Endothelial cell of umbilical vein (primary cell): ENCODE results near the gene EIF1B. TPM values are rescaled to one million over a fixed set of nuclear protein-coding genes. Genes with fewer than 3 reads are reported as not detected.

Source experiments
- BruUV-seq: library from RNA; stranded (reverse); fragments of 400-500 nt; replicated peaks from 2 replicates; lab custom pipeline; 2021; lab: Mats Ljungman, UMichigan
- CTCF ChIA-PET: fragments of 300-600, 350-600 bp; sonication (Branson Sonifier 250); formaldehyde crosslinking; loops from one replicate; lab custom pipeline; 2021; ENCODE audit warnings: antibody characterized with exemption, inconsistent platforms; lab: Charles Lee
- POLR2A ChIA-PET: fragments of 300-600, 350-600 bp; sonication (Branson Sonifier 250); formaldehyde crosslinking; loops from one replicate; lab custom pipeline; 2021; ENCODE audit warnings: antibody characterized with exemption, inconsistent platforms; lab: Charles Lee
- DNase-seq: peaks from one replicate; pipeline ENCODE4 v3.0.0-alpha.2; 2011; ENCODE audit warnings: low read depth, low spot score
- FAIRE-seq: peaks from 2 replicates; lab custom pipeline; 2011; peaks lifted over from hg19 to GRCh38; lab: Jason Lieb, UNC
- H2AFZ ChIP-seq: 2 replicates; pipeline ENCODE4 v1.6.0; 2012; ENCODE audit warnings: low read depth, low read length, control low read depth, inconsistent platforms
- H3K27ac ChIP-seq: 2 replicates; pipeline ENCODE4 v1.5.1; 2011; ENCODE audit warnings: low read depth, mild to moderate bottlenecking, control low read depth, low read length, moderate library complexity; ENCODE audit not compliant: insufficient read depth
- H3K27me3 ChIP-seq, 2 experiments: 2 replicates each; pipeline versions ENCODE4 v1.6.0 to v1.6.1; 2011; ENCODE audit warnings: low read length in 2 of 2, mixed read lengths in 1 of 2; ENCODE audit not compliant: control insufficient read depth in 2 of 2, insufficient read depth in 2 of 2
- H3K36me3 ChIP-seq, 2 experiments: 2 replicates in 1 of 2; 3 replicates in 1 of 2; pipeline ENCODE4 v1.5.1; 2011; ENCODE audit warnings: low read length in 2 of 2, mild to moderate bottlenecking in 1 of 2, moderate library complexity in 1 of 2; ENCODE audit not compliant: control insufficient read depth in 2 of 2, insufficient read depth in 2 of 2; ENCODE audit errors: extremely low read depth in 1 of 2
- H3K4me1 ChIP-seq: 3 replicates; pipeline ENCODE4 v1.5.1; 2011; ENCODE audit warnings: mild to moderate bottlenecking, low read length; ENCODE audit not compliant: control insufficient read depth, insufficient read depth; ENCODE audit errors: extremely low read depth
- H3K4me2 ChIP-seq: 2 replicates; pipeline ENCODE4 v1.6.1; 2011; ENCODE audit warnings: low read length, control low read depth, mixed read lengths; ENCODE audit not compliant: insufficient read depth
- H3K4me3 ChIP-seq, 3 experiments: fragments of 200-600 bp in 1 of 3; sonication (generic), shearing (Covaris generic) in 1 of 3; replicated peaks in 1 of 3; 2 replicates each; pipeline ENCODE4 v1.5.1; 2011 to 2016; ENCODE audit warnings: control low read depth in 3 of 3, low read length in 3 of 3, mild to moderate bottlenecking in 2 of 3, inconsistent platforms in 1 of 3, low read depth in 1 of 3, moderate library complexity in 1 of 3; ENCODE audit not compliant: insufficient read depth in 1 of 3
- H3K79me2 ChIP-seq: 2 replicates; pipeline ENCODE4 v1.6.0; 2012; ENCODE audit warnings: low read length, inconsistent platforms; ENCODE audit not compliant: control insufficient read depth, insufficient read depth
- H3K9ac ChIP-seq: replicated peaks from 2 replicates; pipeline ENCODE3; 2011; ENCODE audit warnings: low read length, control low read depth; ENCODE audit not compliant: insufficient read depth; ENCODE audit errors: extremely low read depth
- H3K9me1 ChIP-seq: replicated peaks from 3 replicates; pipeline ENCODE4 v1.6.0; 2011; ENCODE audit warnings: mild to moderate bottlenecking, low read length; ENCODE audit not compliant: control insufficient read depth, insufficient read depth; ENCODE audit errors: extremely low read depth
- H3K9me3 ChIP-seq: replicated peaks from 2 replicates; pipeline ENCODE4 v1.5.1; 2012; ENCODE audit warnings: low read length, inconsistent platforms; ENCODE audit not compliant: control insufficient read depth, insufficient read depth
- H4K20me1 ChIP-seq: replicated peaks from 2 replicates; pipeline ENCODE3; 2011; ENCODE audit warnings: mild to moderate bottlenecking, low read length; ENCODE audit not compliant: control insufficient read depth, insufficient read depth; ENCODE audit errors: extremely low read depth
- EZH2 ChIP-seq: IDR thresholded peaks from 2 replicates; pipeline ENCODE4 v1.6.1; 2012; ENCODE audit warnings: borderline replicate concordance, low read depth, mild to moderate bottlenecking, moderate library complexity, low read length, inconsistent platforms; ENCODE audit not compliant: severe bottlenecking
- FOS ChIP-seq: IDR thresholded peaks from 2 replicates; pipeline ENCODE4 v1.6.1; 2011; ENCODE audit warnings: mild to moderate bottlenecking, low read length, moderate library complexity, borderline replicate concordance; ENCODE audit not compliant: insufficient read depth
- GATA2 ChIP-seq: IDR thresholded peaks from 2 replicates; pipeline ENCODE4 v1.7.0; 2011; ENCODE audit warnings: low read depth, mild to moderate bottlenecking, moderate library complexity, mixed read lengths, low read length; ENCODE audit not compliant: insufficient read length, insufficient read depth
- JUN ChIP-seq: IDR thresholded peaks from 2 replicates; pipeline ENCODE4 v1.6.1; 2011; ENCODE audit warnings: borderline replicate concordance, low read depth; ENCODE audit not compliant: insufficient read length, insufficient read depth
- MYC ChIP-seq: IDR thresholded peaks from one replicate; pipeline ENCODE4 v1.6.1; 2011; ENCODE audit warnings: mild to moderate bottlenecking, low read depth, low read length
- POLR2A ChIP-seq: IDR thresholded peaks from 2 replicates; pipeline ENCODE4 v1.6.1; 2012; ENCODE audit warnings: low read depth, mild to moderate bottlenecking, control low read depth, low read length
- POLR2AphosphoS5 ChIP-seq: IDR thresholded peaks from 2 replicates; pipeline ENCODE4 v1.6.1; 2012; ENCODE audit warnings: low read depth, mild to moderate bottlenecking, control low read depth, low read length, moderate library complexity; ENCODE audit not compliant: insufficient read depth
- dilution Hi-C: fragments of 300-500 bp; cut with MboI; formaldehyde crosslinking; loops from one replicate; pipeline ENCODE4 v1.15.0; 2019; ENCODE audit warnings: low sequenced_read_pairs; ENCODE audit not compliant: extremely low pct_ligation_motif_present
- intact Hi-C: fragments of 100-400 bp; cut with micrococcal nuclease; formaldehyde crosslinking; loops from one replicate; pipeline ENCODE4 v1.10.0; 2022
- polyA plus RNA-seq, 4 experiments: library from polyadenylated mRNA; depleted of rRNA in 3 of 4; stranded (reverse) in 3 of 4; unstranded in 1 of 4; fragments of >200 nt; gene quantifications; 2 replicates each; pipeline versions ENCODE4 v1.2.1 to v1.2.3, GENCODE V29; 2011 to 2012; ENCODE audit warnings: missing spikeins in 1 of 4
- total RNA-seq: library from RNA; stranded (reverse); gene quantifications from 2 replicates; pipeline ENCODE4 v1.2.3, GENCODE V29; 2021
- TF ChIP-seq, protein P1 (sequence below): IDR thresholded peaks from 2 replicates; pipeline ENCODE4 v1.6.1; 2011; ENCODE audit not compliant: insufficient read depth, insufficient read length
- TF ChIP-seq, protein P2 (sequence below), 2 donors: IDR thresholded peaks; 1 replicate in 1 of 2; 2 replicates in 1 of 2; pipeline ENCODE4 v1.5.1; 2011; ENCODE audit warnings: low read length in 2 of 2, mild to moderate bottlenecking in 2 of 2, moderate library complexity in 2 of 2, control low read depth in 1 of 2, inconsistent platforms in 1 of 2, low read depth in 1 of 2; ENCODE audit not compliant: insufficient read depth in 1 of 2; ENCODE audit errors: extremely low read depth in 1 of 2

EIF1B gene
- total and polyA plus RNA-seq, 2 donors (not counting 3 experiments of a cell fraction or from before 2014, with no cell fraction given) = 17.8 to 46.0 TPM

DNA sequence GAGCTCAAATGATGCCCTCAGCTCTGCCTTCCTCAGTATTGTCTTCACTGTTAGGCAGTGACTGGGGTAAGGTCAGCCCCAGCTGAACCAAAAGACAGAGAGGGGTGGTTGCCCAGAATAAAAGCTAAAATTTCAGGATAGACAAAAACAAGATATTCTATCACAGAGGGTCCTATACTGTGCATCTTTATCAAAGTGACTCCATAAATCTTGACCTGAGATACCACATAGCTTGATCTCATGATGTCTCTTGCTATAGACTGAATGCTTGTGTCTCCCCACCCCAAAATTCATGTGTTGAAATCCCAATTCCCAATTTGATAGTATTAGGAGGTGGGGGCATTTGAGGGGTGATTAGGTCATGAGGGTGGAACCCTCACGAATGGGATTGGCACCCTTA is 30.4 kb downstream of the EIF1B start:
- Histone ChIP-seq H3K27me3 (peaks cover 0 to 3% of the 10 kb centered on the region in 2 experiments), H2AFZ (no peak overlapping the region), H3K9me1 (no peaks in the 10 kb centered on the region), H3K4me2 (no peak overlapping the region), H4K20me1 (no peaks in the 10 kb centered on the region), H3K9me3 (no peaks in the 10 kb centered on the region), H3K79me2 (no peaks in the 10 kb centered on the region), H3K4me1 (no peaks in the 10 kb centered on the region), H3K4me3 (no peak overlapping the region), H3K9ac (no peak overlapping the region), H3K27ac (no peak overlapping the region), H3K36me3 (no peaks in the 10 kb centered on the region)
- dilution Hi-C loops (no loop called here), intact Hi-C loops (no loop called here)
- ChIA-PET CTCF (no interaction called here), POLR2A (no interaction called here)
- DNase-seq = no peak
- no peak for FAIRE-seq
- no peak for TF ChIP-seq EZH2
- TF ChIP-seq, protein P1, sequence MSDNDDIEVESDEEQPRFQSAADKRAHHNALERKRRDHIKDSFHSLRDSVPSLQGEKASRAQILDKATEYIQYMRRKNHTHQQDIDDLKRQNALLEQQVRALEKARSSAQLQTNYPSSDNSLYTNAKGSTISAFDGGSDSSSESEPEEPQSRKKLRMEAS = no peak
- TF ChIP-seq MYC = no peak
- TF ChIP-seq POLR2A = no peak
- TF ChIP-seq POLR2AphosphoS5 = no peak
- no peak for TF ChIP-seq JUN
- no peak for TF ChIP-seq FOS
- no peak for TF ChIP-seq GATA2
- BruUV-seq = no TSS peak

DNA sequence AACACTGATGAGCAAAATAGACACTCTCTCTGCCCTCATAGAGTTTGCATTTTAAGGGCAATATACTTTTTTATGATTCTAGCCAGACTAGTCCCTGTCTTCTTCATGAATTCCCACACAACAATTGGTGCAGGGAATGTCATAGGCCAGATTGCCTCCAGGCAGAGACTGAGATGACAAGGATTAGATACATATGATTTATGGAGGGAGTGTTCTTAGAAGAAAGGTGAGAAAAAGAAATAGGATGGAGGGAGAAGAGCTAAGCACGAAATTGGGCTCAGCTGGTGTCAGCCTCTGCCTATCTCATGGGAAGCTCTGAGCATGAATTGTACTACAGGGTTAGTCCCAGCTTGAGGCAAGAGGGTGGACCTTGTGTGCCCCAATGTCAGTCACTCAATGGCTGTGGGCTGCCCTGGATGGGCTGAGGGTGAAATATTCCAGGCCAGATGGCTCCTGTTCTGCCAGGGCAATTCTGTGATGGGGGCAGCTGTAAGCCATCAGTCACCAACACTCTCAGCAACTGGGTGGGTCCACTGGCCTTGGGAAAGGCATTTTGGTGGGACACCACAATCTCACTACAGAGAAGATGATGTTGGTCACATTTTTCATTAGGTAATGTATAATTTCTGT is 31.1 kb downstream of the EIF1B start:
- H3K27ac ChIP-seq = no peak overlapping the region
- intact Hi-C loops (no loop called here), dilution Hi-C loops (no loop called here)
- H3K36me3 ChIP-seq = no peaks in the 10 kb centered on the region
- H3K27me3 ChIP-seq = peaks cover 0 to 3% of the 10 kb centered on the region in 2 experiments
- no peaks in the 10 kb centered on the region for H3K9me1 ChIP-seq
- no peaks in the 10 kb centered on the region for H3K79me2 ChIP-seq
- no peaks in the 10 kb centered on the region for H3K4me1 ChIP-seq
- H3K9ac ChIP-seq = no peak overlapping the region
- H3K4me2 ChIP-seq = no peak overlapping the region
- DNase-seq (no peak), FAIRE-seq (no peak)
- H3K9me3 ChIP-seq = no peaks in the 10 kb centered on the region
- POLR2A ChIA-PET = no interaction called here
- H3K4me3 ChIP-seq = no peak overlapping the region
- TF ChIP-seq, protein P2, sequence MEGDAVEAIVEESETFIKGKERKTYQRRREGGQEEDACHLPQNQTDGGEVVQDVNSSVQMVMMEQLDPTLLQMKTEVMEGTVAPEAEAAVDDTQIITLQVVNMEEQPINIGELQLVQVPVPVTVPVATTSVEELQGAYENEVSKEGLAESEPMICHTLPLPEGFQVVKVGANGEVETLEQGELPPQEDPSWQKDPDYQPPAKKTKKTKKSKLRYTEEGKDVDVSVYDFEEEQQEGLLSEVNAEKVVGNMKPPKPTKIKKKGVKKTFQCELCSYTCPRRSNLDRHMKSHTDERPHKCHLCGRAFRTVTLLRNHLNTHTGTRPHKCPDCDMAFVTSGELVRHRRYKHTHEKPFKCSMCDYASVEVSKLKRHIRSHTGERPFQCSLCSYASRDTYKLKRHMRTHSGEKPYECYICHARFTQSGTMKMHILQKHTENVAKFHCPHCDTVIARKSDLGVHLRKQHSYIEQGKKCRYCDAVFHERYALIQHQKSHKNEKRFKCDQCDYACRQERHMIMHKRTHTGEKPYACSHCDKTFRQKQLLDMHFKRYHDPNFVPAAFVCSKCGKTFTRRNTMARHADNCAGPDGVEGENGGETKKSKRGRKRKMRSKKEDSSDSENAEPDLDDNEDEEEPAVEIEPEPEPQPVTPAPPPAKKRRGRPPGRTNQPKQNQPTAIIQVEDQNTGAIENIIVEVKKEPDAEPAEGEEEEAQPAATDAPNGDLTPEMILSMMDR (IDR thresholded peaks at IDR 0.05; ENCODE audit: extremely low read depth in 1 of 2, insufficient read depth in 1 of 2, low read depth in 1 of 2, low read length in 2 of 2) = no peak
- TF ChIP-seq FOS (no peak), POLR2AphosphoS5 (no peak)
- no TSS peak for BruUV-seq
- H2AFZ ChIP-seq = no peak overlapping the region
- CTCF ChIA-PET = no interaction called here
- no peaks in the 10 kb centered on the region for H4K20me1 ChIP-seq
